Measurements from ENCODE around the gene MATN1.

- TF ChIP-seq ZFP3 (CRISPR knock-in tag; IDR thresholded peaks at IDR 0.05) (no peak), PATZ1 (CRISPR knock-in tag; IDR thresholded peaks at IDR 0.05; ENCODE audit: borderline replicate concordance) (no peak), ISL1 (CRISPR knock-in tag; IDR thresholded peaks at IDR 0.05) (no peak), POU6F1 (CRISPR knock-in tag; IDR thresholded peaks at IDR 0.05; ENCODE audit: borderline replicate concordance, low read depth) (no peak), ZNF70 (CRISPR knock-in tag; IDR thresholded peaks at IDR 0.05) (no peak), RARB (CRISPR knock-in tag; IDR thresholded peaks at IDR 0.05) (no peak), OSR1 (CRISPR knock-in tag; IDR thresholded peaks at IDR 0.05) (no peak), BACH2 (CRISPR knock-in tag; IDR thresholded peaks at IDR 0.05; ENCODE audit: borderline replicate concordance) (no peak), PPARA (CRISPR knock-in tag; IDR thresholded peaks at IDR 0.05; ENCODE audit: borderline replicate concordance) (no peak), TSHZ2 (CRISPR knock-in tag; IDR thresholded peaks at IDR 0.05) (no peak), CSRNP3 (CRISPR knock-in tag; IDR thresholded peaks at IDR 0.05) (no peak), CREB5 (CRISPR knock-in tag; IDR thresholded peaks at IDR 0.05; ENCODE audit: low read depth) (no peak), ZNF8 (CRISPR knock-in tag; IDR thresholded peaks at IDR 0.05) (no peak), CSDC2 (CRISPR knock-in tag; IDR thresholded peaks at IDR 0.05) (no peak)
Observed at GRCh38 chr1:30700528-30701257, 22.7 kb downstream of the MATN1 start.

Data from SK-N-SH treated with all-trans-retinoic acid at 6 μM for 48 hours (cell line).